ENCODE data around the gene ERCC4. TPM values are rescaled to one million over a fixed set of nuclear protein-coding genes. Genes with fewer than 3 reads are reported as not detected.

Gene ERCC4
- total RNA-seq, 3 donors from 2014 or later (not counting 1 experiment from before 2014, with no cell fraction given), result 7.3 to 11.9 (median 7.5) TPM

DNA sequence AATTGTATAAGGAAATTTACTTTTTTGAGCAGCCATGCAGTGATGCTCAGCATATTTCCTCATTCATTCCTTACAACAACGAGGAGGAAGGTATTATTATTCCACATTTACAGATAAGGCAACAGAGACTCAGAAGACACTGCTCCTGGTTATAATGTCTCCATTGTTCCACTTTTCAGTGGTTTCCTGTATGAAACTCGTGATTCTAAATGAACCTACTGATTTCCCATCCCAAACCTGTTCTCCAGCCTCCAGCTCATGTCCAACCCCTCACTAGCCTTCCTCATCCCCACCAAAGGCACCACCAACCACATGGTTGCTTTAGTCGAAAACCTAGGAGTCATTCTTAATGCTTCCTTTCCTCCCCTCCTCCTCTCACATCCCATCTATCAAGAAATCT lies 12.5 kb upstream of the ERCC4 start:
- peaks cover 7% of the 10 kb centered on the region in 2 donors for H3K4me1 Mint-ChIP-seq
- intact Hi-C loops (cut with micrococcal nuclease), result no loop called here
- Histone ChIP-seq H3K4me3 (ENCODE audit: low read length) (no peak overlapping the region), H3K27me3 (ENCODE audit: control insufficient read depth, insufficient read depth, low read length) (peaks cover 3% of the 10 kb centered on the region), H3K27ac (ENCODE audit: low read length) (no peak overlapping the region), H3K9me3 (ENCODE audit: control insufficient read depth, insufficient read depth, low read length) (no peaks in the 10 kb centered on the region), H3K4me1 (ENCODE audit: control insufficient read depth, insufficient read depth, low read length) (peaks cover 6% of the 10 kb centered on the region), H3K36me3 (ENCODE audit: control insufficient read depth, insufficient read depth, low read length) (no peaks in the 10 kb centered on the region)
- no peak for ATAC-seq
- no peaks in the 10 kb centered on the region for H3K36me3 Mint-ChIP-seq
- WGBS (ENCODE audit: insufficient coverage), result 62% methylated on average over 3 of the region's 3 CpGs
- peaks cover 0 to 2% of the 10 kb centered on the region in 2 donors for H3K9me3 Mint-ChIP-seq
- H3K27ac Mint-ChIP-seq, result no peak overlapping the region
- no peak overlapping the region for H3K4me3 Mint-ChIP-seq
- H3K27me3 Mint-ChIP-seq (ENCODE audit: low read depth in 2 of 2), result peaks cover 31 to 52% of the 10 kb centered on the region in 2 donors
- TF ChIP-seq, protein P1, sequence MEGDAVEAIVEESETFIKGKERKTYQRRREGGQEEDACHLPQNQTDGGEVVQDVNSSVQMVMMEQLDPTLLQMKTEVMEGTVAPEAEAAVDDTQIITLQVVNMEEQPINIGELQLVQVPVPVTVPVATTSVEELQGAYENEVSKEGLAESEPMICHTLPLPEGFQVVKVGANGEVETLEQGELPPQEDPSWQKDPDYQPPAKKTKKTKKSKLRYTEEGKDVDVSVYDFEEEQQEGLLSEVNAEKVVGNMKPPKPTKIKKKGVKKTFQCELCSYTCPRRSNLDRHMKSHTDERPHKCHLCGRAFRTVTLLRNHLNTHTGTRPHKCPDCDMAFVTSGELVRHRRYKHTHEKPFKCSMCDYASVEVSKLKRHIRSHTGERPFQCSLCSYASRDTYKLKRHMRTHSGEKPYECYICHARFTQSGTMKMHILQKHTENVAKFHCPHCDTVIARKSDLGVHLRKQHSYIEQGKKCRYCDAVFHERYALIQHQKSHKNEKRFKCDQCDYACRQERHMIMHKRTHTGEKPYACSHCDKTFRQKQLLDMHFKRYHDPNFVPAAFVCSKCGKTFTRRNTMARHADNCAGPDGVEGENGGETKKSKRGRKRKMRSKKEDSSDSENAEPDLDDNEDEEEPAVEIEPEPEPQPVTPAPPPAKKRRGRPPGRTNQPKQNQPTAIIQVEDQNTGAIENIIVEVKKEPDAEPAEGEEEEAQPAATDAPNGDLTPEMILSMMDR (IDR thresholded peaks at IDR 0.05), result no peak
- no peak for DNase-seq

DNA sequence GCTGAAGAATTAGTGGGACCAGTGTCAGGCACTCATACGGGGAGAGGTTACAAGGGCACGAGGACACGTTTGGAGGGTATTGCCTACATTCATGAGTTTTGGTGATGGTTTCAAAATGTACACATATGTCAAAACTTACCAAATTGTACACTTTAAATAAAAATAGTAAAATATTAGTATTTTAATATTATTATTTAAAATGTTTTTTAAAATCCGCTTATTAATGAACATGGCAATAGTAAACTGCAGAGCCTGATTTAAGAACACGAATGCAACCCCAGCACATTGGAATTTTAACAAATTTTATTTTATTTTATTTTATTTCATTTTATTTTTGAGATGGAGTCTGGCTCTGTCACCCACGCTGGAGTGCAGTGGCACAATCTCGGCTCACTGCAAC lies 10.9 kb upstream of the ERCC4 start:
- peaks cover 7% of the 10 kb centered on the region in 2 donors for H3K4me1 Mint-ChIP-seq
- H3K27me3 ChIP-seq (ENCODE audit: control insufficient read depth, insufficient read depth, low read length), result peaks cover 3% of the 10 kb centered on the region
- H3K4me3 Mint-ChIP-seq, result no peak overlapping the region
- 97% methylated on average over 3 of the region's 7 CpGs for WGBS (ENCODE audit: insufficient coverage)
- DNase-seq (no peak), ATAC-seq (no peak)
- H3K4me1 ChIP-seq (ENCODE audit: control insufficient read depth, insufficient read depth, low read length), result peaks cover 6% of the 10 kb centered on the region
- intact Hi-C loops (cut with micrococcal nuclease), result no loop called here
- no peak overlapping the region for H3K27ac ChIP-seq (ENCODE audit: low read length)
- peaks cover 34 to 47% of the 10 kb centered on the region in 2 donors for H3K27me3 Mint-ChIP-seq (ENCODE audit: low read depth in 2 of 2)
- no peaks in the 10 kb centered on the region for H3K36me3 Mint-ChIP-seq
- no peak overlapping the region for H3K4me3 ChIP-seq (ENCODE audit: low read length)
- no peaks in the 10 kb centered on the region for H3K36me3 ChIP-seq (ENCODE audit: control insufficient read depth, insufficient read depth, low read length)
- no peak overlapping the region for H3K27ac Mint-ChIP-seq
- no peaks in the 10 kb centered on the region for H3K9me3 ChIP-seq (ENCODE audit: control insufficient read depth, insufficient read depth, low read length)
- TF ChIP-seq, protein P1 (IDR thresholded peaks at IDR 0.05), result no peak
- peaks cover 0 to 2% of the 10 kb centered on the region in 2 donors for H3K9me3 Mint-ChIP-seq

DNA sequence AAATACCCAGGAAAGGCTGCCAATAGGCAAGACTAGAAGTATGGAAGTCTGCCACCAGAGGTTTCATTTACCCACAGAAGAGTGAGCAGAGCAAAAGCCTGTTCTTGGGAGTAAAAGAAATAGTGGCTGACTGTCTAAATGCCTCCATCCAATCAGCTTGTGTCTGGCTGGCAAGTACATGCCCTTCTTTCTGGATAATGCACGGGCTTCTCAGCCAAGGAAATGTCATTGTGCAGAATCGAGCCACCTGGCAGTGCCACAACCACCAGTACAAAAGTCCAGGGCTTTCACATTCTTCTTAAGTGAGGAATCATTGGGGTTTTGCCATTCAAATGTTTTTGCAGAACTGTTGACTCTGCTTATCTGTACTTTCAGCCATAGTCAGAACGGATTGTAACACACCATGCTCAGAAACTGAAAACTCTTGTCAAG lies 10.1 kb upstream of the ERCC4 start:
- Mint-ChIP-seq H3K27me3 (ENCODE audit: low read depth in 2 of 2) (peaks cover 40 to 54% of the 10 kb centered on the region in 2 donors), H3K4me1 (peaks cover 7% of the 10 kb centered on the region in 2 donors), H3K27ac (no peak overlapping the region), H3K4me3 (no peak overlapping the region), H3K9me3 (peaks cover 0 to 2% of the 10 kb centered on the region in 2 donors), H3K36me3 (no peaks in the 10 kb centered on the region)
- Histone ChIP-seq H3K27me3 (ENCODE audit: control insufficient read depth, insufficient read depth, low read length) (peaks cover 3% of the 10 kb centered on the region), H3K27ac (ENCODE audit: low read length) (no peak overlapping the region), H3K4me3 (ENCODE audit: low read length) (no peak overlapping the region), H3K4me1 (ENCODE audit: control insufficient read depth, insufficient read depth, low read length) (peaks cover 6% of the 10 kb centered on the region), H3K36me3 (ENCODE audit: control insufficient read depth, insufficient read depth, low read length) (no peaks in the 10 kb centered on the region), H3K9me3 (ENCODE audit: control insufficient read depth, insufficient read depth, low read length) (no peaks in the 10 kb centered on the region)
- DNase-seq, result no peak
- no peak for ATAC-seq
- 64% methylated on average over 3 of the region's 3 CpGs for WGBS (ENCODE audit: insufficient coverage)
- intact Hi-C loops (cut with micrococcal nuclease), result no loop called here
- TF ChIP-seq, protein P1 (IDR thresholded peaks at IDR 0.05), result no peak

DNA sequence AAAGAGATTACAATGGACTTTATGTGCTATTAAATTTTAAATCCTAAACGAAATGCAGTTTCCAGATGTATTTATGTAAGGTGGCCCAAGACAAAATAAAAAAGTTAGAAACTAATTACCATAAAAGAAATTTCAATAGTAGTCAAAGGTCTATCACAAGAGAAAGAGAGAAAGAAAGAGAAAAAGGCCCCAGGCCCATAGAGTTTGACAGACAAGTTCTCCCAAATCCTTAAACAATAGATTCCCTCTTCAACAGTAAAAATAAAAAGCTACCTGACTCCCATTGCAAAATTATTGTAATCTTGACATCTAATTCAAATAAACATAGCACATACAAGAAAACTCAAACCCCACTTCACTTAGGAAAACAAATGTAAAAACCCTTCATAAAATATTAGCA lies 8.6 kb upstream of the ERCC4 start:
- intact Hi-C loops (cut with micrococcal nuclease), result no loop called here

More for the DNA sequence above, 8.6 kb upstream of the ERCC4 start:
- TF ChIP-seq, protein P1 (IDR thresholded peaks at IDR 0.05), result no peak
- Histone ChIP-seq H3K9me3 (ENCODE audit: control insufficient read depth, insufficient read depth, low read length) (no peaks in the 10 kb centered on the region), H3K4me1 (ENCODE audit: control insufficient read depth, insufficient read depth, low read length) (peaks cover 6% of the 10 kb centered on the region), H3K36me3 (ENCODE audit: control insufficient read depth, insufficient read depth, low read length) (no peaks in the 10 kb centered on the region), H3K27me3 (ENCODE audit: control insufficient read depth, insufficient read depth, low read length) (peaks cover 3% of the 10 kb centered on the region), H3K4me3 (ENCODE audit: low read length) (no peak overlapping the region), H3K27ac (ENCODE audit: low read length) (no peak overlapping the region)
- Mint-ChIP-seq H3K27ac (no peak overlapping the region), H3K4me1 (peaks cover 6% of the 10 kb centered on the region in 2 donors), H3K27me3 (ENCODE audit: low read depth in 2 of 2) (peaks cover 35 to 47% of the 10 kb centered on the region in 2 donors), H3K9me3 (peaks cover 0 to 2% of the 10 kb centered on the region in 2 donors), H3K36me3 (no peaks in the 10 kb centered on the region), H3K4me3 (no peak overlapping the region)
- no CpG with 5 or more reads among the region's 1 CpG for WGBS (ENCODE audit: insufficient coverage)
- no peak for DNase-seq
- no peak for ATAC-seq
